Gastroesophageal sphincter (tissue), 3 donors: ENCODE measurements around the gene NBEA.

Source experiments
- CTCF ChIP-seq, 4 experiments: fragments of 200-600 bp in 2 of 4; fragments of 450-650 bp in 2 of 4; sonication (generic) in 1 of 4; IDR thresholded peaks; one replicate each; pipeline ENCODE4 v1.5.1; 2017 to 2019; ENCODE audit warnings: antibody characterized with exemption in 4 of 4, mild to moderate bottlenecking in 2 of 4, moderate library complexity in 2 of 4
- POLR2A ChIP-seq, 2 donors: fragments of 450-650 bp; IDR thresholded peaks; one replicate each; pipeline ENCODE4 v1.6.1; 2017; ENCODE audit warnings: antibody characterized with exemption in 2 of 2, mild to moderate bottlenecking in 2 of 2, moderate library complexity in 1 of 2
- POLR2AphosphoS5 ChIP-seq: sonication (generic); formaldehyde crosslinking; IDR thresholded peaks from one replicate; pipeline ENCODE4 v1.6.1; 2017; ENCODE audit warnings: antibody characterized with exemption

- TF ChIP-seq CTCF (IDR thresholded peaks at IDR 0.05) (no peak), POLR2A (IDR thresholded peaks at IDR 0.05) (no peak), POLR2AphosphoS5 (no peak)
Measured at GRCh38 chr13:35501661-35502235, 559.7 kb downstream of the NBEA start.
